ENCODE data around the gene MT3.

- TF ChIP-seq ZNF776 (tag by site-specific recombination; IDR thresholded peaks at IDR 0.05; ENCODE audit: borderline replicate concordance) (no peak), ZSCAN5A (tag by site-specific recombination; IDR thresholded peaks at IDR 0.05) (no peak), ZNF404 (tag by site-specific recombination; IDR thresholded peaks at IDR 0.05) (no peak), CTCF (tag by site-specific recombination; IDR thresholded peaks at IDR 0.05) (no peak), ZNF24 (tag by site-specific recombination; IDR thresholded peaks at IDR 0.05) (no peak), ZNF175 (tag by site-specific recombination; IDR thresholded peaks at IDR 0.05) (no peak), ZSCAN30 (tag by site-specific recombination; IDR thresholded peaks at IDR 0.05) (no peak), ZNF266 (tag by site-specific recombination; IDR thresholded peaks at IDR 0.05; ENCODE audit: low read depth) (no peak), ZNF184 (tag by site-specific recombination; IDR thresholded peaks at IDR 0.05) (no peak), ZNF280D (tag by site-specific recombination; IDR thresholded peaks at IDR 0.05) (no peak), ATF2 (tag by site-specific recombination; IDR thresholded peaks at IDR 0.05; ENCODE audit: low read depth) (no peak)
Measured at GRCh38 chr16:56626685-56627084, 37.4 kb downstream of the MT3 start.

Measured in HEK293 (cell line).